Loucy (cell line): ENCODE results near the gene NXPH2.

Experiments
- H2AFZ ChIP-seq: fragments of 200-600 bp; sonication (generic); 2 replicates; pipeline ENCODE4 v1.6.0; 2016; ENCODE audit warnings: antibody characterized with exemption, mild to moderate bottlenecking, low read length, moderate library complexity
- H3F3A ChIP-seq: fragments of 200-600 bp; 2 replicates; pipeline ENCODE4 v1.6.0; 2016; ENCODE audit warnings: antibody characterized with exemption, low read depth, mild to moderate bottlenecking
- H3K27me3 ChIP-seq: fragments of 200-600 bp; sonication (generic); 2 replicates; pipeline ENCODE4 v1.6.1; 2014; ENCODE audit warnings: low read length, mild to moderate bottlenecking; ENCODE audit not compliant: insufficient read depth, poor library complexity, severe bottlenecking
- H3K36me3 ChIP-seq: fragments of 200-600 bp; sonication (generic); 2 replicates; pipeline ENCODE4 v1.6.1; 2016; ENCODE audit warnings: low read length; ENCODE audit not compliant: insufficient read depth
- H3K4me1 ChIP-seq: fragments of 200-600 bp; sonication (generic); 2 replicates; pipeline ENCODE4 v1.5.1; 2014; ENCODE audit warnings: low read length, mild to moderate bottlenecking; ENCODE audit not compliant: insufficient read depth, poor library complexity, severe bottlenecking
- H3K4me2 ChIP-seq: fragments of 200-600 bp; sonication (generic); 2 replicates; pipeline ENCODE4 v1.6.0; 2014; ENCODE audit warnings: antibody characterized with exemption, low read length, low read depth, mild to moderate bottlenecking; ENCODE audit not compliant: poor library complexity, severe bottlenecking
- H3K4me3 ChIP-seq: fragments of 200-600 bp; sonication (generic); 2 replicates; pipeline ENCODE4 v1.5.1; 2014; ENCODE audit warnings: low read length, mild to moderate bottlenecking, mixed read lengths; ENCODE audit not compliant: poor library complexity, severe bottlenecking
- H3K79me2 ChIP-seq: fragments of 200-600 bp; sonication (generic); 2 replicates; pipeline ENCODE4 v1.6.1; 2014; ENCODE audit warnings: low read length; ENCODE audit not compliant: insufficient read depth
- H3K9ac ChIP-seq: fragments of 200-600 bp; sonication (generic); 2 replicates; pipeline ENCODE4 v1.6.0; 2014; ENCODE audit warnings: mild to moderate bottlenecking, low read depth, low read length, moderate library complexity; ENCODE audit not compliant: poor library complexity, severe bottlenecking
- H3K9me2 ChIP-seq: fragments of 200-600 bp; sonication (generic); replicated peaks from 2 replicates; pipeline ENCODE4 v1.6.1; 2016; ENCODE audit warnings: low read depth, low read length, mixed read lengths
- H3K9me3 ChIP-seq: fragments of 200-600 bp; sonication (generic); 2 replicates; pipeline ENCODE4 v1.6.1; 2014; ENCODE audit warnings: mild to moderate bottlenecking, antibody characterized with exemption, low read length, low read depth; ENCODE audit not compliant: insufficient read depth
- H4K20me1 ChIP-seq: fragments of 200-600 bp; sonication (generic); 2 replicates; pipeline ENCODE4 v1.6.0; 2014; ENCODE audit warnings: antibody characterized with exemption, low read length, mild to moderate bottlenecking; ENCODE audit not compliant: insufficient read depth, poor library complexity, severe bottlenecking
- CTCF ChIP-seq: fragments of 200-600 bp; sonication (generic); conservative IDR thresholded peaks from 2 replicates; pipeline ENCODE4 v1.5.1; 2014; ENCODE audit warnings: mild to moderate bottlenecking, antibody characterized with exemption, low read length
- EZH2phosphoT487 ChIP-seq: fragments of 200-600 bp; IDR thresholded peaks from 2 replicates; pipeline ENCODE4 v1.6.1; 2018; ENCODE audit warnings: antibody characterized with exemption, mild to moderate bottlenecking, moderate library complexity, borderline replicate concordance

Gene NXPH2

GRCh38 chr2:138630164-138630563, 150.0 kb downstream of the NXPH2 start:
- Histone ChIP-seq H3F3A (no peaks in the 10 kb centered on the region), H3K79me2 (no peaks in the 10 kb centered on the region), H3K4me3 (no peak overlapping the region), H3K4me1 (no peaks in the 10 kb centered on the region), H3K27me3 (no peaks in the 10 kb centered on the region), H3K4me2 (no peak overlapping the region), H3K36me3 (no peaks in the 10 kb centered on the region), H3K9me2 (no peaks in the 10 kb centered on the region), H3K9me3 (no peaks in the 10 kb centered on the region; the same call in 1 of the 2 replicates), H2AFZ (no peak overlapping the region), H3K9ac (no peak overlapping the region), H4K20me1 (no peaks in the 10 kb centered on the region)
- TF ChIP-seq CTCF (no peak), EZH2phosphoT487 (no peak)

GRCh38 chr2:138626148-138626547, 154.0 kb downstream of the NXPH2 start:
- no peak overlapping the region for H3K9ac ChIP-seq
- no peaks in the 10 kb centered on the region for H3K36me3 ChIP-seq
- no peaks in the 10 kb centered on the region for H3K27me3 ChIP-seq
- no peak overlapping the region for H3K4me3 ChIP-seq
- no peaks in the 10 kb centered on the region for H3K4me1 ChIP-seq
- no peaks in the 10 kb centered on the region for H3K9me2 ChIP-seq
- H3K79me2 ChIP-seq = no peaks in the 10 kb centered on the region
- H2AFZ ChIP-seq = no peak overlapping the region
- H4K20me1 ChIP-seq = no peaks in the 10 kb centered on the region
- H3K4me2 ChIP-seq = no peak overlapping the region
- no peaks in the 10 kb centered on the region for H3K9me3 ChIP-seq
- H3F3A ChIP-seq = no peaks in the 10 kb centered on the region
- TF ChIP-seq CTCF = no peak
- no peak for TF ChIP-seq EZH2phosphoT487

GRCh38 chr2:138622613-138623012, 157.6 kb downstream of the NXPH2 start:
- no peaks in the 10 kb centered on the region for H3K79me2 ChIP-seq
- no peak overlapping the region for H3K9ac ChIP-seq
- no peaks in the 10 kb centered on the region for H3F3A ChIP-seq

More at GRCh38 chr2:138622613-138623012, 157.6 kb downstream of the NXPH2 start:
- no peak overlapping the region for H3K4me2 ChIP-seq
- no peaks in the 10 kb centered on the region for H3K4me1 ChIP-seq
- H4K20me1 ChIP-seq = no peaks in the 10 kb centered on the region
- no peaks in the 10 kb centered on the region for H3K36me3 ChIP-seq
- no peak overlapping the region for H3K4me3 ChIP-seq
- H3K9me2 ChIP-seq = no peaks in the 10 kb centered on the region
- no peaks in the 10 kb centered on the region for H3K9me3 ChIP-seq
- TF ChIP-seq EZH2phosphoT487 (no peak), CTCF (no peak)
- no peak overlapping the region for H2AFZ ChIP-seq
- H3K27me3 ChIP-seq = no peaks in the 10 kb centered on the region
